Heart left ventricle (tissue), 13 donors: Measurements from ENCODE around the gene ACBD7.

Source experiments
- POLR2A ChIP-seq, 2 donors: fragments of 450-650 bp; IDR thresholded peaks; one replicate each; pipeline ENCODE4 v1.6.1; 2017; ENCODE audit warnings: antibody characterized with exemption in 2 of 2, mild to moderate bottlenecking in 2 of 2, moderate library complexity in 2 of 2
- TF ChIP-seq, protein P1 (sequence below), 12 donors: fragments of 200-600 bp; sonication (generic) in 4 of 12; IDR thresholded peaks; one replicate each; pipeline versions ENCODE4 v1.5.0 to v1.8.0; 2018 to 2022; ENCODE audit warnings: antibody characterized with exemption in 12 of 12, mild to moderate bottlenecking in 5 of 12
- donor health status: ischemic (EF 13 %, LVEDD 7.1; RV severe dilation, severe dysfunction).
- donor health status: DM: no; HTN: yes; CAD: no.
- donor health status: DM: no; HTN: no; CAD: no.
- donor health status: ischemic (EF 25% LVEDD 6.9; RV normal size, moderate dysfunction).
- donor health status: ischemic (EF 25% LVEDD 5.7; RV mildly dilated, moderate dysfunction).
- donor health status: ischemic (EF 35%, LVEDD 5.7; RV mildly dilated, moderate dysfunction).
- donor health status: nonischemic (EF 11% LVEDD 7.7; RV severe dilation, severe dysfunction).
- donor health status: DM: yes; HTN: yes; CAD: no.
- donor health status: PGD.
- donor health status: ischemic (EF 29% LVEDD 5.4; RV normal size, mild dysfunction).
- donor health status: nonischemic (EF 23%, LVEDD 6.1; RV moderate dilation, normal function).

DNA sequence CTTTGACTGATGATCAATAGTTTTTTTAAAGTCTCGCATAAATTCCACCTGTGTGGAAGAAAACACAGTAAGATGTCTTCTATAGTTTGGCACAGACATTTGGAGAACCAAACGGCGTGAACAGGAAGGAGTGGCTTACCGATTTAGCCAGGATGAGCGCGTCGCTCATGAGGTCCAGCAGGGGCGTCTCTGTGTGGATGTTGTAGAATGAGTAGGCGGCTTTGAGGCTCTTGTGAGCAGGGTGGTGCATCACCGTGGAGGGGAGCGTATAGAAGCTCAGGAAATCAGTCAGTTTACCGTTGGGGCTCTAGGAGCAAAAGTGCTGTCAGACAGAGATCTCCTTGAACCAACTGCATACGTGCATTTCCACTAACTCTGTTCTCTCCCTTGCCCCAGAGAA lies 24.1 kb upstream of the ACBD7 start:
- TF ChIP-seq, protein P1, sequence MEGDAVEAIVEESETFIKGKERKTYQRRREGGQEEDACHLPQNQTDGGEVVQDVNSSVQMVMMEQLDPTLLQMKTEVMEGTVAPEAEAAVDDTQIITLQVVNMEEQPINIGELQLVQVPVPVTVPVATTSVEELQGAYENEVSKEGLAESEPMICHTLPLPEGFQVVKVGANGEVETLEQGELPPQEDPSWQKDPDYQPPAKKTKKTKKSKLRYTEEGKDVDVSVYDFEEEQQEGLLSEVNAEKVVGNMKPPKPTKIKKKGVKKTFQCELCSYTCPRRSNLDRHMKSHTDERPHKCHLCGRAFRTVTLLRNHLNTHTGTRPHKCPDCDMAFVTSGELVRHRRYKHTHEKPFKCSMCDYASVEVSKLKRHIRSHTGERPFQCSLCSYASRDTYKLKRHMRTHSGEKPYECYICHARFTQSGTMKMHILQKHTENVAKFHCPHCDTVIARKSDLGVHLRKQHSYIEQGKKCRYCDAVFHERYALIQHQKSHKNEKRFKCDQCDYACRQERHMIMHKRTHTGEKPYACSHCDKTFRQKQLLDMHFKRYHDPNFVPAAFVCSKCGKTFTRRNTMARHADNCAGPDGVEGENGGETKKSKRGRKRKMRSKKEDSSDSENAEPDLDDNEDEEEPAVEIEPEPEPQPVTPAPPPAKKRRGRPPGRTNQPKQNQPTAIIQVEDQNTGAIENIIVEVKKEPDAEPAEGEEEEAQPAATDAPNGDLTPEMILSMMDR (IDR thresholded peaks at IDR 0.05): no peak
- TF ChIP-seq POLR2A (IDR thresholded peaks at IDR 0.05): no peak
